GM12878 (cell line): ENCODE measurements around the gene CEP295NL. TPM values are rescaled to one million over a fixed set of nuclear protein-coding genes. Genes with fewer than 3 reads are reported as not detected.

ENCODE experiments used
- ATAC-seq: fragments of 200-7000 bp; cut with Tn5 transposase; 3 replicates; pipeline ENCODE4 v1.9.1; 2020; ENCODE audit warnings: mild to moderate bottlenecking, moderate library complexity
- BruUV-seq: library from RNA; stranded (reverse); fragments of 400-500 nt; replicated peaks from 2 replicates; lab custom pipeline; 2021; lab: Mats Ljungman, UMichigan
- CTCF ChIA-PET: fragments of 300-600 bp; sonication (Branson Sonifier 250); formaldehyde crosslinking; extraction: SDS; loops from one replicate; lab custom pipeline; 2021; ENCODE audit warnings: inconsistent platforms; lab: Yijun Ruan, JAX
- POLR2A ChIA-PET: fragments of 350-600 bp; formaldehyde crosslinking; extraction: SDS; loops from one replicate; lab custom pipeline; 2021; ENCODE audit warnings: inconsistent platforms; lab: Charles Lee
- RAD21 ChIA-PET: fragments of 300-600 bp; sonication (Branson Sonifier 250); formaldehyde crosslinking; loops from one replicate; lab custom pipeline; 2023; ENCODE audit warnings: antibody characterized with exemption; ENCODE audit not compliant: unreplicated experiment; lab: Charles Lee
- SMC1A ChIA-PET: fragments of 300-600 bp; sonication (Branson Sonifier 250); formaldehyde crosslinking; loops from one replicate; lab custom pipeline; 2023; ENCODE audit not compliant: unreplicated experiment, uncharacterized antibody; lab: Charles Lee
- DNase-seq: peaks from one replicate; pipeline ENCODE4 v3.0.0-alpha.2; 2011; ENCODE audit warnings: low read depth, low spot score
- FAIRE-seq: peaks from 3 replicates; lab custom pipeline; 2011; peaks lifted over from hg19 to GRCh38; lab: Jason Lieb, UNC
- H2AFZ ChIP-seq: 2 replicates; pipeline ENCODE4 v1.6.0; 2011; ENCODE audit warnings: low read depth, low read length, control low read depth; ENCODE audit not compliant: control insufficient read depth
- H3K27ac ChIP-seq: 2 replicates; pipeline ENCODE4 v1.5.1; 2011; ENCODE audit warnings: control low read depth; ENCODE audit not compliant: control insufficient read depth, insufficient read depth
- H3K27me3 ChIP-seq, 2 experiments: replicated peaks in 1 of 2; 2 replicates each; pipeline versions ENCODE4 v1.6.0 to v1.6.1; 2011; ENCODE audit warnings: low read length in 1 of 2; ENCODE audit not compliant: control insufficient read depth in 2 of 2, insufficient read depth in 2 of 2
- H3K36me3 ChIP-seq, 2 experiments: 2 replicates each; pipeline ENCODE4 v1.5.1; 2011; ENCODE audit warnings: low read length in 1 of 2; ENCODE audit not compliant: control insufficient read depth in 2 of 2, insufficient read depth in 2 of 2
- H3K4me1 ChIP-seq: 2 replicates; pipeline ENCODE4 v1.6.1; 2011; ENCODE audit warnings: mild to moderate bottlenecking, low read length, moderate library complexity, mixed read lengths; ENCODE audit not compliant: control insufficient read depth, insufficient read depth
- H3K4me2 ChIP-seq: 2 replicates; pipeline ENCODE4 v1.6.0; 2011; ENCODE audit warnings: control low read depth; ENCODE audit not compliant: control insufficient read depth, insufficient read depth
- H3K4me3 ChIP-seq: fragments of 200-600 bp; sonication (generic); 2 replicates; pipeline ENCODE4 v1.5.1; 2016
- H3K79me2 ChIP-seq: 2 replicates; pipeline ENCODE4 v1.6.0; 2011; ENCODE audit warnings: low read length; ENCODE audit not compliant: control insufficient read depth, insufficient read depth
- H3K9ac ChIP-seq: 2 replicates; pipeline ENCODE4 v1.8.0; 2011; ENCODE audit warnings: low read length, control low read depth, mixed read lengths; ENCODE audit not compliant: control insufficient read depth, insufficient read depth
- H3K9me3 ChIP-seq: replicated peaks from 3 replicates; pipeline ENCODE4 v1.5.1; 2011; ENCODE audit warnings: mild to moderate bottlenecking, low read length; ENCODE audit not compliant: control insufficient read depth, insufficient read depth
- H4K20me1 ChIP-seq: 2 replicates; pipeline ENCODE4 v1.6.0; 2011; ENCODE audit not compliant: control insufficient read depth, insufficient read depth
- BCL11A ChIP-seq: IDR thresholded peaks from 2 replicates; pipeline ENCODE4 v1.6.1; 2011; ENCODE audit warnings: low read depth, low read length
- CHD4 ChIP-seq: fragments of 200-600 bp; sonication (generic); IDR thresholded peaks from 2 replicates; pipeline ENCODE4 v1.6.1; 2016; ENCODE audit warnings: mild to moderate bottlenecking
- CREM ChIP-seq: IDR thresholded peaks from 2 replicates; pipeline ENCODE4 v1.6.1; 2014; ENCODE audit warnings: antibody characterized with exemption, low read depth
- E2F8 ChIP-seq: fragments of 450-650 bp; IDR thresholded peaks from 2 replicates; pipeline ENCODE4 v1.6.1; 2018; ENCODE audit warnings: mild to moderate bottlenecking, low read depth, moderate library complexity; ENCODE audit not compliant: partially characterized antibody
- FOS ChIP-seq: IDR thresholded peaks from 3 replicates; pipeline ENCODE4 v1.6.1; 2011; ENCODE audit warnings: borderline replicate concordance; ENCODE audit not compliant: insufficient read length; ENCODE audit errors: extremely low read depth
- IKZF1 ChIP-seq: fragments of 450-650 bp; conservative IDR thresholded peaks from 2 replicates; pipeline ENCODE4 v1.6.1; 2017; ENCODE audit warnings: antibody characterized with exemption, mild to moderate bottlenecking
- SIX5 ChIP-seq: IDR thresholded peaks from 2 replicates; pipeline ENCODE4 v1.6.1; 2011; ENCODE audit warnings: mild to moderate bottlenecking, low read depth, low read length, moderate library complexity; ENCODE audit not compliant: severe bottlenecking
- SKIL ChIP-seq: fragments of 450-650 bp; IDR thresholded peaks from 2 replicates; pipeline ENCODE4 v1.6.1; 2017; ENCODE audit warnings: mild to moderate bottlenecking, low read depth, inconsistent platforms; ENCODE audit not compliant: poor library complexity, severe bottlenecking
- SMAD5 ChIP-seq: IDR thresholded peaks from 2 replicates; pipeline ENCODE4 v1.6.1; 2016; ENCODE audit warnings: antibody characterized with exemption, low read depth
- ZBTB40 ChIP-seq: fragments of 450-650 bp; IDR thresholded peaks from 2 replicates; pipeline ENCODE4 v1.6.1; 2016; ENCODE audit warnings: mild to moderate bottlenecking, moderate library complexity, borderline replicate concordance
- WGBS: methylation state at CpG from one replicate; pipeline ENCODE4 v1.1.6; 2016; ENCODE audit warnings: low lambda C conversion rate; ENCODE audit not compliant: insufficient replicate concordance, insufficient coverage; ENCODE audit errors: missing lambda C conversion rate; 5-methylcytosine and 5-hydroxymethylcytosine counted together
- in situ Hi-C: fragments of 300-500 bp; cut with MboI; formaldehyde crosslinking; loops from 9 replicates; pipeline ENCODE4 v1.14.3; 2018; ENCODE audit warnings: mixed read lengths
- intact Hi-C: fragments of 100-400 bp; cut with micrococcal nuclease; formaldehyde crosslinking; loops from one replicate; pipeline ENCODE4 v1.14.2; 2022; ENCODE audit not compliant: unreplicated experiment
- polyA plus RNA-seq, 11 experiments: library from polyadenylated mRNA; depleted of rRNA in 4 of 11; unstranded in 6 of 11; stranded (reverse) in 5 of 11; fragments of >200 nt; fragmentation: Nextera tagmentation in 4 of 11; fragmentation: Illumina TruSeq in 1 of 11; extraction: Ambion mirVana in 4 of 11; extraction: Trizol in 1 of 11; gene quantifications; 1 replicate in 1 of 11; 2 replicates in 10 of 11; pipeline versions ENCODE4 v1.2.1 to v1.2.3, GENCODE V29; 2011 to 2016; ENCODE audit warnings: inconsistent platforms in 2 of 11, missing spikeins in 2 of 11, low read depth in 1 of 11
- total RNA-seq, 4 experiments: library from RNA; depleted of rRNA in 3 of 4; stranded (reverse); fragments of >200 nt in 3 of 4; fragmentation: Illumina TruSeq in 1 of 4; extraction: Trizol in 1 of 4; gene quantifications; 2 replicates each; pipeline versions ENCODE4 v1.2.1 to v1.2.3, GENCODE V29; 2013 to 2021

The CEP295NL gene
- total and polyA plus RNA-seq, 10 of the 15 experiments (the other 5 are each of a cell fraction or from before 2014, with no cell fraction given): not detected

GRCh38 chr17:78895322-78895721 is 7.7 kb downstream of the CEP295NL start:
- RAD21 ChIA-PET: no interaction called here
- TF ChIP-seq BCL11A: no peak
- TF ChIP-seq CHD4: no peak
- TF ChIP-seq SIX5: no peak
- TF ChIP-seq FOS: no peak
- no peak for TF ChIP-seq IKZF1
- TF ChIP-seq SKIL: no peak
- TF ChIP-seq ZBTB40: no peak
- no peak for TF ChIP-seq CREM
- TF ChIP-seq E2F8: no peak
- TF ChIP-seq SMAD5: no peak
- TF ChIP-seq, all 136 proteins: peak for 0
- no peak for ATAC-seq
- Histone ChIP-seq H3K4me2 (no peak overlapping the region), H2AFZ (no peak overlapping the region), H3K79me2 (no peaks in the 10 kb centered on the region), H3K27ac (no peak overlapping the region), H3K9ac (no peak overlapping the region), H3K36me3 (no peaks in the 10 kb centered on the region), H3K4me1 (peaks cover 5% of the 10 kb centered on the region), H3K9me3 (no peaks in the 10 kb centered on the region), H4K20me1 (no peaks in the 10 kb centered on the region), H3K4me3 (no peak overlapping the region), H3K27me3 (0 out of 4 replicates have a peak, but pooled peaks cover 0 to 2% of the 10 kb centered on the region in 2 experiments)
- POLR2A ChIA-PET: no interaction called here
- intact Hi-C loops: no loop called here
- DNase-seq: no peak
- WGBS: 77% methylated on average over 5 of the region's 5 CpGs
- FAIRE-seq: no peak
- no TSS peak for BruUV-seq
- CTCF ChIA-PET: no interaction called here
- in situ Hi-C loops: loop anchor here (5.0 kb wide), 1 partner anchor 48 kb away; no protein-coding TSS in a partner anchor
- SMC1A ChIA-PET: no interaction called here
